ENCODE results near the gene LSAMP.

Gene LSAMP

DNA sequence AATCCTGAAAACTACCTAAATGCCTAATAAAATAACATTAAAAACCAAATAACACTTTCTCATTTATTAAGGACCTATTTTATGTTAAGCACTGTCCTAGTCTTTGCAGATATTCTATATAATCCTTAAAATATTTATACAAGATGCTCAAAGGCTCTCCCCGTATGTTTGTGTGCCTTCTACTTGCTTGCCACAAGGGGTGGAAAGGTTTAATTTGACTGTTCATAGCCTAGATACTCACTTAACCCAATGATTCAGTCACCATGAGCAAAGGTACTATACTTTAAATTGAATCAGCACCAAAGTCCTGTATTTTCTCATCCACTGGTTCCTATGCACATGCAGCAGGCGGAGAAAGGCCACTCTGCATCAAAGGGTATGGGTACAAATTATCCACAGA is 32.0 kb downstream of the LSAMP start:
- Histone ChIP-seq H3K27me3 (ENCODE audit: insufficient read depth, low read length, poor library complexity, severe bottlenecking) (no peaks in the 10 kb centered on the region), H3K9me2 (replicated peaks; ENCODE audit: low read depth, low read length) (no peaks in the 10 kb centered on the region), H3F3A (ENCODE audit: low read depth) (no peaks in the 10 kb centered on the region), H3K36me3 (ENCODE audit: insufficient read depth, low read length) (no peaks in the 10 kb centered on the region), H3K79me2 (ENCODE audit: insufficient read depth, low read length) (no peaks in the 10 kb centered on the region), H3K9ac (ENCODE audit: low read depth, low read length, poor library complexity, severe bottlenecking) (no peak overlapping the region), H3K9me3 (ENCODE audit: insufficient read depth, low read depth, low read length) (no peaks in the 10 kb centered on the region), H4K20me1 (ENCODE audit: insufficient read depth, low read length, poor library complexity, severe bottlenecking) (no peaks in the 10 kb centered on the region), H3K4me2 (ENCODE audit: low read depth, low read length, poor library complexity, severe bottlenecking) (no peak overlapping the region), H3K4me3 (ENCODE audit: low read length, poor library complexity, severe bottlenecking) (no peak overlapping the region), H2AFZ (ENCODE audit: low read length) (no peak overlapping the region), H3K4me1 (ENCODE audit: insufficient read depth, low read length, poor library complexity, severe bottlenecking) (no peaks in the 10 kb centered on the region)
- no peak for TF ChIP-seq EZH2phosphoT487 (IDR thresholded peaks at IDR 0.05; ENCODE audit: borderline replicate concordance)
- TF ChIP-seq, protein P1, sequence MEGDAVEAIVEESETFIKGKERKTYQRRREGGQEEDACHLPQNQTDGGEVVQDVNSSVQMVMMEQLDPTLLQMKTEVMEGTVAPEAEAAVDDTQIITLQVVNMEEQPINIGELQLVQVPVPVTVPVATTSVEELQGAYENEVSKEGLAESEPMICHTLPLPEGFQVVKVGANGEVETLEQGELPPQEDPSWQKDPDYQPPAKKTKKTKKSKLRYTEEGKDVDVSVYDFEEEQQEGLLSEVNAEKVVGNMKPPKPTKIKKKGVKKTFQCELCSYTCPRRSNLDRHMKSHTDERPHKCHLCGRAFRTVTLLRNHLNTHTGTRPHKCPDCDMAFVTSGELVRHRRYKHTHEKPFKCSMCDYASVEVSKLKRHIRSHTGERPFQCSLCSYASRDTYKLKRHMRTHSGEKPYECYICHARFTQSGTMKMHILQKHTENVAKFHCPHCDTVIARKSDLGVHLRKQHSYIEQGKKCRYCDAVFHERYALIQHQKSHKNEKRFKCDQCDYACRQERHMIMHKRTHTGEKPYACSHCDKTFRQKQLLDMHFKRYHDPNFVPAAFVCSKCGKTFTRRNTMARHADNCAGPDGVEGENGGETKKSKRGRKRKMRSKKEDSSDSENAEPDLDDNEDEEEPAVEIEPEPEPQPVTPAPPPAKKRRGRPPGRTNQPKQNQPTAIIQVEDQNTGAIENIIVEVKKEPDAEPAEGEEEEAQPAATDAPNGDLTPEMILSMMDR (conservative IDR thresholded peaks at IDR 0.05; ENCODE audit: low read length), result no peak

DNA sequence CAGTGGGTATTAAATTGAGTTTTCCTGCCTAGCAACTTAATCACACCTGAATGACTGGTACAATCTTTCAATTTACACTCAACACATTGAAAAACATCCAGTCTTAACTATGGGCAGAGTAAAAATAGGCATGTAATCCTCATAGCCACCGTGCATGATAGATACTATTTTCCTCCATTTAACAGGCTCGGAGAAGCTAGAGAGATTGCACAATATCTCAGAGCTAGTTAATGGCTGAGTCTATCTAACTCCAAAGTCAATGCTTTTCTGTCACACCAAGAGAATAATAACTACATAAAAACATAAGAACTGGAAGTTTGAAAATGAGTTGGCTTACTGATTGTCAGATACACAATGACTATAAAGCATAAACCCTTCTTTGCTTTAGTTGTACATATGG is 36.8 kb downstream of the LSAMP start:
- Histone ChIP-seq H3F3A (ENCODE audit: low read depth) (no peaks in the 10 kb centered on the region), H4K20me1 (ENCODE audit: insufficient read depth, low read length, poor library complexity, severe bottlenecking) (no peaks in the 10 kb centered on the region), H3K36me3 (ENCODE audit: insufficient read depth, low read length) (no peaks in the 10 kb centered on the region), H3K79me2 (ENCODE audit: insufficient read depth, low read length) (no peaks in the 10 kb centered on the region), H3K4me3 (ENCODE audit: low read length, poor library complexity, severe bottlenecking) (no peak overlapping the region), H3K9me2 (replicated peaks; ENCODE audit: low read depth, low read length) (no peaks in the 10 kb centered on the region), H2AFZ (ENCODE audit: low read length) (no peak overlapping the region), H3K4me1 (ENCODE audit: insufficient read depth, low read length, poor library complexity, severe bottlenecking) (no peaks in the 10 kb centered on the region), H3K27me3 (ENCODE audit: insufficient read depth, low read length, poor library complexity, severe bottlenecking) (no peaks in the 10 kb centered on the region), H3K9ac (ENCODE audit: low read depth, low read length, poor library complexity, severe bottlenecking) (no peak overlapping the region), H3K4me2 (ENCODE audit: low read depth, low read length, poor library complexity, severe bottlenecking) (no peak overlapping the region), H3K9me3 (ENCODE audit: insufficient read depth, low read depth, low read length) (no peaks in the 10 kb centered on the region)
- TF ChIP-seq, protein P1 (conservative IDR thresholded peaks at IDR 0.05; ENCODE audit: low read length), result no peak
- TF ChIP-seq EZH2phosphoT487 (IDR thresholded peaks at IDR 0.05; ENCODE audit: borderline replicate concordance), result no peak

- no peaks in the 10 kb centered on the region for H3K27me3 ChIP-seq (ENCODE audit: insufficient read depth, low read length, poor library complexity, severe bottlenecking)
Observed at GRCh38 chr3:116405231-116405630, 40.1 kb downstream of the LSAMP start.

More at GRCh38 chr3:116405231-116405630, 40.1 kb downstream of the LSAMP start:
- Histone ChIP-seq H3K9me2 (replicated peaks; ENCODE audit: low read depth, low read length) (no peaks in the 10 kb centered on the region), H3K4me3 (ENCODE audit: low read length, poor library complexity, severe bottlenecking) (no peak overlapping the region), H3K36me3 (ENCODE audit: insufficient read depth, low read length) (no peaks in the 10 kb centered on the region), H3K9ac (ENCODE audit: low read depth, low read length, poor library complexity, severe bottlenecking) (no peak overlapping the region), H3K4me2 (ENCODE audit: low read depth, low read length, poor library complexity, severe bottlenecking) (no peak overlapping the region), H4K20me1 (ENCODE audit: insufficient read depth, low read length, poor library complexity, severe bottlenecking) (no peaks in the 10 kb centered on the region), H3K79me2 (ENCODE audit: insufficient read depth, low read length) (no peaks in the 10 kb centered on the region), H3F3A (ENCODE audit: low read depth) (no peaks in the 10 kb centered on the region), H3K4me1 (ENCODE audit: insufficient read depth, low read length, poor library complexity, severe bottlenecking) (no peaks in the 10 kb centered on the region), H2AFZ (ENCODE audit: low read length) (no peak overlapping the region), H3K9me3 (ENCODE audit: insufficient read depth, low read depth, low read length) (no peaks in the 10 kb centered on the region)
- TF ChIP-seq EZH2phosphoT487 (IDR thresholded peaks at IDR 0.05; ENCODE audit: borderline replicate concordance), result no peak
- TF ChIP-seq, protein P1 (conservative IDR thresholded peaks at IDR 0.05; ENCODE audit: low read length), result no peak
